B cell (primary cell): ENCODE results near the gene TRAPPC12.

ENCODE experiments used
- CTCF ChIP-seq: fragments of 200-600 bp; IDR thresholded peaks from one replicate; pipeline ENCODE4 v1.8.0; 2022; ENCODE audit warnings: antibody characterized with exemption, mild to moderate bottlenecking
- EZH2 ChIP-seq: IDR thresholded peaks from 2 replicates; pipeline ENCODE4 v1.6.1; 2012; ENCODE audit warnings: borderline replicate concordance, low read depth, mild to moderate bottlenecking, moderate library complexity, low read length; ENCODE audit not compliant: insufficient read depth, poor library complexity, severe bottlenecking

GRCh38 chr2:3458396-3459184, 79.1 kb downstream of the TRAPPC12 start:
- no peak for TF ChIP-seq CTCF
- no peak for TF ChIP-seq EZH2
